Spinal cord (tissue), 10 donors: ENCODE measurements around the gene ACTL8. TPM values are rescaled to one million over a fixed set of nuclear protein-coding genes. Genes with fewer than 3 reads are reported as not detected.

Source experiments
- DNase-seq, 6 donors: peaks; one replicate each; pipeline versions ENCODE4 v3.0.0 to v3.0.0-alpha.2; 2013 to 2015; ENCODE audit warnings: low spot score in 6 of 6, low read depth in 4 of 6
- H3K27ac ChIP-seq: one replicate; pipeline ENCODE4 v1.5.1; 2013; ENCODE audit warnings: low read depth, low read length, control low read depth
- H3K27me3 ChIP-seq: one replicate; pipeline ENCODE4 v1.6.1; 2013; ENCODE audit warnings: low read length; ENCODE audit not compliant: control insufficient read depth, insufficient read depth
- H3K36me3 ChIP-seq: one replicate; pipeline ENCODE4 v1.6.1; 2013; ENCODE audit warnings: low read length; ENCODE audit not compliant: control insufficient read depth, insufficient read depth
- H3K4me1 ChIP-seq: one replicate; pipeline ENCODE4 v1.6.1; 2013; ENCODE audit warnings: low read length; ENCODE audit not compliant: control insufficient read depth, insufficient read depth
- H3K4me3 ChIP-seq: one replicate; pipeline ENCODE4 v1.5.1; 2013; ENCODE audit warnings: low read depth, low read length, control low read depth
- H3K9me3 ChIP-seq: one replicate; pipeline ENCODE4 v1.6.1; 2013; ENCODE audit warnings: low read length; ENCODE audit not compliant: control insufficient read depth, insufficient read depth
- WGBS: methylation state at CpG from one replicate; pipeline ENCODE4 v1.1.5; 2013; ENCODE audit warnings: missing lambda C conversion rate; ENCODE audit not compliant: insufficient coverage; 5-methylcytosine and 5-hydroxymethylcytosine counted together
- polyA plus RNA-seq, 2 donors: library from polyadenylated mRNA; unstranded; fragments of 120-200 nt; gene quantifications; one replicate each; pipeline ENCODE4 v1.2.1, GENCODE V29; 2013; ENCODE audit not compliant: insufficient read length in 2 of 2
- total RNA-seq, 2 donors: library from RNA; depleted of rRNA in 1 of 2; stranded (reverse); fragments of 120-200 nt in 1 of 2; fragments of >200 nt in 1 of 2; gene quantifications; one replicate each; pipeline versions ENCODE4 v1.2.3 to v1.2.4, GENCODE V29; 2013 to 2014
- donor health status: healthy.

ACTL8 gene
- total and polyA plus RNA-seq, 4 donors: 0.23 TPM; not detected in 3

DNA sequence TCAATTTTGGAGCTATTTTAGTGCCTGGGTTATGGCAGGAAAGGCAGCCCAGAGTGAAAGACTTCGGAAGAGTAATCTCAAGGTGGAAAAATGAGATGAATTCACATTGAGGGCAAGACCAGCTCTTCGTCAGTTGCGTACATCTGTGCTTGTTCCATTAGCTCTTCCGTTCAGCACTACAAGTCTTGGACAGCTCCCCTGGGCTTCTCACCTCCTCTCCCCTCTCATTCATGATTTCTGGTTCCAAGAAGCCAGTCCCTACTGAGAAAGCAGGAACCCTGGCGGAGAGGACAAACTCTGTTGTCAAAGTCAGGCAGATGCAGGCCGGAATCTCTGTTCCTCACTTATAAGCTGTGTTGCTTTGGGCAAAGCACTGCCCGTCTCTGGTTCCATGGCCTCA is 76.5 kb downstream of the ACTL8 start:
- H3K4me1 ChIP-seq: peaks cover 12% of the 10 kb centered on the region
- 28% methylated on average over 4 of the region's 7 CpGs for WGBS

DNA sequence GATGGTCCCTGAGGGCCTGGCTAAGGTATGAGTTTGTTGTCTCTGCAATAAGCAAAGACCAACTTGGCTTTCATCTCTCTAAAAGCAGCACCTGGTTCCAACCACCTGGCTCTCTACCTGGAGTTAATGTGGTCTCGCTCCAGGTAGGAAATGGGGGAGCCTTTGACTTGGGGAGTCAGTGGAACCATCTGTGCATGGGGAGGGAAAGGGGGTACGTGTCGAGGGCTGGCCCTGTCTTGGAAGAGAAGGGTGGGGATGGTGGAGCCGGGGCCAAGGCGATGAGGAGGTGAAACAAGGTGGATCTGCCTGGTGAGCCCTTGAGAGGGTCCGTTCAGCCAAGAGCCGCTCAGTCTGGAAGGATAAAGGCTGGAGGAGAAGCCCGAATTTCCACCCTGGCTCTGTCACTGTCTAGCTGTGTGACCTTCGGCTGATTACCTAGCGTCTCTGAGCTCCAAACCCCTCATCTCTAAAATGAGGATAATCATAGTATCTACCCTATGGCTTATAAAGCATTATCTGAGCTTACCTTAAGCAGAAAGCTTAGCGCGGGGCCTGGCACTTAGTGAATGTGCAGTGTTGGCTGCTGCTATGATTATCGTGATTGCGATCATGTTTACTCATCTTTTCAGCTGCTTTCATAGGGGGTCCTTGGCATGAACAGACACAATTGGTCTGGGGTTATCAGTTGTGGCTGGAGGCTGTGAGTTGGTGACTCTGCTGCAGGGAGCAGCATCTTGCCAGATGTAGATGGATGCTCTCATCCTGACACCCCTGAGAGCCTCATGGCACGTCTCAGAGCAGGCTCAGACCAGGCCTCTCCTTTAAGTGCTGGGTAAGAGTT is 78.7 kb downstream of the ACTL8 start:
- Histone ChIP-seq H3K4me1 (peaks cover 12% of the 10 kb centered on the region), H3K27me3 (no peaks in the 10 kb centered on the region), H3K9me3 (no peaks in the 10 kb centered on the region), H3K4me3 (no peak overlapping the region), H3K36me3 (no peaks in the 10 kb centered on the region), H3K27ac (no peak overlapping the region)
- DNase-seq: peak in 1 of 6 donors; percentile 23
- WGBS: 85% methylated on average over 8 of the region's 15 CpGs

More for the DNA sequence above, 76.5 kb downstream of the ACTL8 start:
- Histone ChIP-seq H3K36me3 (no peaks in the 10 kb centered on the region), H3K27ac (no peak overlapping the region), H3K9me3 (no peaks in the 10 kb centered on the region), H3K4me3 (no peak overlapping the region), H3K27me3 (no peaks in the 10 kb centered on the region)
- DNase-seq: peak in 3 of 6 donors; percentile 20 to 63 (median 47)

- H3K9me3 ChIP-seq: no peaks in the 10 kb centered on the region
- H3K4me1 ChIP-seq: peaks cover 10% of the 10 kb centered on the region
- no peaks in the 10 kb centered on the region for H3K27me3 ChIP-seq
- H3K4me3 ChIP-seq: no peak overlapping the region
- DNase-seq: no peak
- 63% methylated on average over 8 of the region's 8 CpGs for WGBS
- H3K27ac ChIP-seq: no peak overlapping the region
- no peaks in the 10 kb centered on the region for H3K36me3 ChIP-seq
These were observed 79.5 kb downstream of the ACTL8 start for GRCh38 chr1:17834561-17835100.

GRCh38 chr1:17837233-17838030 is 82.3 kb downstream of the ACTL8 start:
- Histone ChIP-seq H3K27ac (no peak overlapping the region), H3K9me3 (no peaks in the 10 kb centered on the region), H3K36me3 (no peaks in the 10 kb centered on the region), H3K4me3 (no peak overlapping the region), H3K4me1 (peaks cover 5% of the 10 kb centered on the region), H3K27me3 (no peaks in the 10 kb centered on the region)
- 61% methylated on average over 2 of the region's 12 CpGs for WGBS
- peak in 1 of 6 donors; percentile 51 for DNase-seq

GRCh38 chr1:17839641-17840196 is 84.6 kb downstream of the ACTL8 start:
- no peak for DNase-seq
- no peak overlapping the region for H3K27ac ChIP-seq

DNA sequence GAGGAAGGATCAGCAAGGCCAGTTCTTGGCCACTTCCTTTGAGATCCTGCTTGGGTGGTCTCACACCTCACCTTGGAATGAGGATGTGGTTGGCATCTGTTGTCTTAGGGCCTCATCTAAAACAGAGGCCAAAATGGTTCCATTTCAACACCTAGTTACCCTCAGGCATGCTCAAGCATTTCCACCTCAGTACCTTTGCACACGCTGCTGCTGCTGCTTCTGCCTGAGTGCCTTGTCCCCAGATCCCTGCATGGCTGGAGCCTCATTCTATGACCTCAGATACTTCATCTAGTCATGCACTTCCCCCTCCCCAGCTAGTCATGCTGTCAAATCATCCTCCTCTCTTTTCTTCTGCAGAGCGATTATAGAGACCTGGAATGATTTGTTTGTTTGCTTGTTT is 86.8 kb downstream of the ACTL8 start:
- no peak for DNase-seq
- Histone ChIP-seq H3K36me3 (no peaks in the 10 kb centered on the region), H3K9me3 (no peaks in the 10 kb centered on the region), H3K4me3 (no peak overlapping the region), H3K27ac (no peak overlapping the region), H3K4me1 (peaks cover 13% of the 10 kb centered on the region), H3K27me3 (no peaks in the 10 kb centered on the region)
- 0% methylated on average over 1 of the region's 2 CpGs for WGBS

More at GRCh38 chr1:17839641-17840196, 84.6 kb downstream of the ACTL8 start:
- 63% methylated on average over 4 of the region's 8 CpGs for WGBS
- H3K4me3 ChIP-seq: no peak overlapping the region
- no peaks in the 10 kb centered on the region for H3K36me3 ChIP-seq
- no peaks in the 10 kb centered on the region for H3K27me3 ChIP-seq
- peaks cover 8% of the 10 kb centered on the region for H3K4me1 ChIP-seq
- H3K9me3 ChIP-seq: no peaks in the 10 kb centered on the region

DNA sequence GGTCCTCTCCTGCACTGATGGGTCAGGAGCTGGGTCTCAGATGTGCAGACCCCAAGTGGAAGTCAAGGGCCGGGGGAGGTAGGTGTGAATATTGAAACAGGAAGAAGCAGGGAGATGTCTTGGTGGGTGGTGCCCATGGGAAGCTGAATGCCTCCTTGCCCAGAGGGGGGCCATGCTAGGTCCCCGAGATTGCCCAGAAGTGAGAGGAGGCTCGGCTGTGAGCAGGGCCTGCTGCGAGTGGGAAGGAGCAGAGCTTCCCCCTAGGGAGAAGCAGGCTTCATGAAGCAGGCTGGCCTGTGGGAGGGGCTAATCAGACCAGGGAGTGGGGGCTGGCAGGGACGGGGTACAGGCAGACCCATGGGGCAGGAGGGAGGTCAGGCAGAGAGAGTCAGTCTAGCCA is 87.6 kb downstream of the ACTL8 start:
- no peak overlapping the region for H3K27ac ChIP-seq
- 51% methylated on average over 5 of the region's 5 CpGs for whole genome bisulfite sequencing
- no peaks in the 10 kb centered on the region for H3K9me3 ChIP-seq
- DNase-seq: no peak
- H3K4me3 ChIP-seq: no peak overlapping the region
- H3K4me1 ChIP-seq: peaks cover 13% of the 10 kb centered on the region
- H3K27me3 ChIP-seq: no peaks in the 10 kb centered on the region
- H3K36me3 ChIP-seq: no peaks in the 10 kb centered on the region

DNA sequence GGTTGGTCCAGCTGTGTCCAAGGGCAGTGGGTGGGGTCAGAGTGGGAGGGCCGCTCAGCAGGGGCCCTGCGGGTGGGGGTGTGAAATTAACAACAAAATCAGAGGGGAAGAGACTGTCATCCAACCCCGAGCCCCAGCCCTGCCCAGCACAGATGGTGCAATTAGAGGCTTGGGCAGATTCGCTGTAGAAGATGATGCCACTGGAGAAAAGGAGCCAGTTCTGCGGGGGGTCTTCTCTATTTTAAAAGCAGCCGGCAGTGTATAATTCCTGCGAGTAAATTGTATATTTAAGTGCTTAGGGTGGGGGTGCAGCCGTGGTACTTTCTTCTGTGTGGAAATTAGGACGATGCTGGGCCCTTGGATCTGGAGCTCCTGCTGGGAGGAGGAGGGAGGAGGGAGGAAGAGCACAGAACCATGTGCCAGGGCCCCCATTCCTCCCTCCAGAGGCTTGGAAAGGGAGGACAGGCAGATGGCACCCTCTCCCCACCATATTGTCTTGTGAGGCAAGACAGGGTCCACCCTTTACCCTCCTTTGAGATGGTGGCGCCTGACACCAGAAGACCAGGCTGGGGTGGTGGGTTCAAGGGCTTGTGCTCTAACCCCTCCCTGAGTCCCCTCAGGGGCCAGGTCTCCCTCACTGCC is 89.2 kb downstream of the ACTL8 start:
- 27% methylated on average over 10 of the region's 10 CpGs for WGBS
- peak in 2 of 6 donors; percentile 64 to 73 for DNase-seq
- no peak overlapping the region for H3K27ac ChIP-seq
- H3K4me3 ChIP-seq: no peak overlapping the region
- H3K9me3 ChIP-seq: no peaks in the 10 kb centered on the region
- peaks cover 13% of the 10 kb centered on the region for H3K4me1 ChIP-seq
- H3K27me3 ChIP-seq: no peaks in the 10 kb centered on the region
- H3K36me3 ChIP-seq: no peaks in the 10 kb centered on the region

GRCh38 chr1:17845583-17845982 is 90.5 kb downstream of the ACTL8 start:
- no peaks in the 10 kb centered on the region for H3K36me3 ChIP-seq

More at GRCh38 chr1:17845583-17845982, 90.5 kb downstream of the ACTL8 start:
- no peak overlapping the region for H3K27ac ChIP-seq
- no peak for DNase-seq
- peaks cover 13% of the 10 kb centered on the region for H3K4me1 ChIP-seq
- no peaks in the 10 kb centered on the region for H3K27me3 ChIP-seq
- no peak overlapping the region for H3K4me3 ChIP-seq
- H3K9me3 ChIP-seq: no peaks in the 10 kb centered on the region
- 67% methylated on average over 4 of the region's 4 CpGs for WGBS
